GM12875 (cell line): ENCODE data around the gene LPP.

ENCODE experiments used
- H3K4me3 ChIP-seq: one replicate; pipeline ENCODE4 v1.5.1; 2011; ENCODE audit warnings: low read depth, low read length, control low read depth
- TF ChIP-seq, protein P1 (sequence below): IDR thresholded peaks from 2 replicates; pipeline ENCODE4 v1.5.1; 2011; ENCODE audit warnings: low read depth, mild to moderate bottlenecking, control low read depth, inconsistent platforms, low read length, moderate library complexity, borderline replicate concordance; ENCODE audit not compliant: insufficient read depth

The LPP gene

DNA sequence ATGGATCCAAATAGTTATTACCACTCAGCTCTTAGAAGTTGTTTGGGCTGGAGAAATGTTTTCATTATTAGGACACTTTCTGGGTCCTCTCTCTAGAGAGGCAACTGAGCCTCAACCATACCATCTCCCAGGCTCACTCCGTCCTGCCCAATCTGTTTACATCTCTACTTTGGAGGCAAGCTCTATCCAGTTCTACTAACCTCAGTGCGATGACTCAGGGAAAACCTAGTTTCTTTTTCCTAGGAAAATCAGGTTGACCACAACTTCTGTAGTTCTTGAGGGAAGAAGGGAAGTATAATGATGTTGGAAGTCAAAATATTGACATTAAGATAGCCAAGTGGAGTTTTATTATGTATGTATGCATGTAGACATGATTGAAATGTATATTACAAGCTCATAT is 40.4 kb downstream of the LPP start:
- no peak overlapping the region for H3K4me3 ChIP-seq
- TF ChIP-seq, protein P1, sequence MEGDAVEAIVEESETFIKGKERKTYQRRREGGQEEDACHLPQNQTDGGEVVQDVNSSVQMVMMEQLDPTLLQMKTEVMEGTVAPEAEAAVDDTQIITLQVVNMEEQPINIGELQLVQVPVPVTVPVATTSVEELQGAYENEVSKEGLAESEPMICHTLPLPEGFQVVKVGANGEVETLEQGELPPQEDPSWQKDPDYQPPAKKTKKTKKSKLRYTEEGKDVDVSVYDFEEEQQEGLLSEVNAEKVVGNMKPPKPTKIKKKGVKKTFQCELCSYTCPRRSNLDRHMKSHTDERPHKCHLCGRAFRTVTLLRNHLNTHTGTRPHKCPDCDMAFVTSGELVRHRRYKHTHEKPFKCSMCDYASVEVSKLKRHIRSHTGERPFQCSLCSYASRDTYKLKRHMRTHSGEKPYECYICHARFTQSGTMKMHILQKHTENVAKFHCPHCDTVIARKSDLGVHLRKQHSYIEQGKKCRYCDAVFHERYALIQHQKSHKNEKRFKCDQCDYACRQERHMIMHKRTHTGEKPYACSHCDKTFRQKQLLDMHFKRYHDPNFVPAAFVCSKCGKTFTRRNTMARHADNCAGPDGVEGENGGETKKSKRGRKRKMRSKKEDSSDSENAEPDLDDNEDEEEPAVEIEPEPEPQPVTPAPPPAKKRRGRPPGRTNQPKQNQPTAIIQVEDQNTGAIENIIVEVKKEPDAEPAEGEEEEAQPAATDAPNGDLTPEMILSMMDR: no peak

DNA sequence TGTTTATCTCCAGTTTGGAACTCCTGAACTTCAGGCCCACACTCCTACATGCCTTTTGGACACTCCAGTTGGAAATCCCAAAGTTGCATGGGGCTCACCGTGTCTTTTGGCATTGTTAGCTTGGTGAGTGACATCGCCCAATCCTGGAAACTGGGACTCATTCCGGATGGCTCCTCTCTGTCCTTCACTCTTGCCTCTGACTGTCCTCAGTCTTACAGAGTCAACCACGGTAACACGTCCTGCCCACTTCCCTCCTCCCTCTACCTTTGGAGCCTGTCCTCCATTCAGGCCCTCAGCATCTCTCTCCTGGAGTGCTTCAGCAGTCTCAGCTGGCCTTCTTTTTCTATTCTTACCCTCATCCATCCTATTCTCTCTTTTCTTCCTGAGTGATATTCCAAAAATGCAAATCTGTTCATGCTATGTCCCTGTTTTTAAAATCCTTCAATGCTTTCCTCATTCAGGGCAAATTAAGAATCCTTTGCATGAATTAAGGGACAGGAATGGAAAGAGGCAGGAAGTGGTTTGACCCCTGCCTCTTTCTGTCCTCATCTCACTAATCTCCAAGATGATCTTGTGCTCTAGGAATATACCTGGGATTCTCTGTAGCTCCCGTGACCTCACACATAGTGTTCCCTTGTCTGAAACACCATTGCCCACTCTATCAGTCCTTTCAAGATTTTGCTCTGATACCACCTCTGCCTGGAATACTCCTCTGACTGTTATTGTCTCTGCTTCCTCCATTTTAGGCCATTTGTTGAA is 42.5 kb downstream of the LPP start:
- TF ChIP-seq, protein P1: no peak
- no peak overlapping the region for H3K4me3 ChIP-seq

DNA sequence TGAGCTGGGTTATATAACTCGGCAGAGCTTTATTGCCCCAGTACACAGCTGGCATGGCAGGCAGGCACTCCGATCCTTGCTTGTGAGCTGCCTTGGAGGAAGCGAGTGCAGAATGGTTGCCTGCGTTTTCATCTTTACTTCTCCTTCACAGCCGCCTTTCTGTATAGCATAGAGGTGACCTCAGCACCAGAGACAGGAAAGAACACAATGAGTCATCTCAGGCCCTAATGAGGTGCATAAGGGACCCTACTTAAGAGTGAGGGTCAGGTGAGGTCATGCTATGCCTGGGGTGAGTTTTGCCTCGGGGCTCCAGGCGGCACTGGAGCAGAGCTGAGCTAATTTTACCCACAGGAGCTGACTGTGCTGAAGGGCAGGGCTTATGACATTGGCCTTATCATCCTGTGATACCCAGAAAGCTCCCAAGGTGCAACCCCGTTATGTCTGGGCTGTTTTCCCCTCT is 43.5 kb downstream of the LPP start:
- TF ChIP-seq, protein P1: no peak
- H3K4me3 ChIP-seq: no peak overlapping the region

DNA sequence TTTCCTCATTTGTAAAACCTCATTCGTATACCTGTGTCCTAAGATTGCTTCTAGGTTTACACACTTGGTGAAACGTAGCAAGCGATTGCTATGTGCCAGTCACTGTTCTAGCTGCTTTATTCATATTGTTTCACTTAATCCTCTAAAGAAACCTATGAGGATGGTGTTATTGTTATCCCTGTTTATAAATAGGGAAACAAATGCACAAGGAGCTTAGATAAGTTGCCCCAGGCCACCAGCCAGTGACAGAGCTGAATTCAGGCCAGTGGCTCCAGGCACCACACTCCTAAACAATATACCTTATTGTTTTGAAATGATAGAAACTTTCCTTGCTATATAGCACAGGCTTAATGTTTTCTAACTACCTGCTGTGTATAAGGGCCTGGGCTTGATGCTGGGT is 44.0 kb downstream of the LPP start:
- TF ChIP-seq, protein P1: no peak
- no peak overlapping the region for H3K4me3 ChIP-seq

DNA sequence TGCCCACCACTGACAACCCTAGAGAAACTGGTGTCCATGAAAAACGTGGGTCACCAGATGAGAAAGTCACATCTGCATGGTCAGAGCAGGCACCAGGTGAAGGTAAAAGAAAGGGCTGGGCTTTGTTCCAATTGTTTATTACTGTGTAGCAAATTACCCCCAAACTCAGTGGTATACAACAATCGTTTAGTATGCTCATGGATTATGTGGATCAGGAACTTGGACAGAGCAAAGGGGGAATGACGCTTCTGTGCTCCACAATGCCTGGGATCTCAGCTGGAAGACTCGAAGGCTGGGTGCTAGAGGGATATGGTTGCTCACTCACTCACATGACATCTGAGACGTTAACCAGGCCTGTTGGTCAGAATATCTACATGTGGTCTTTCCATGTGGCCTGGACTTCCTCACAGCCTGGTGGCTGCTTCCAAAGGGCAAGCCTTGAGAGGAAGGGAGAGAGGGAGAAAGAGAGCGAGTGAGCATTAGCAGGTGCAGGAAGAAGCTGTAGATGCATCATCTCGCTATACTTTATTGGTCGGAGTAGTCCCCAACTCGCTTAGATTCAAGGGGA is 44.9 kb downstream of the LPP start:
- no peak overlapping the region for H3K4me3 ChIP-seq
- TF ChIP-seq, protein P1: no peak

DNA sequence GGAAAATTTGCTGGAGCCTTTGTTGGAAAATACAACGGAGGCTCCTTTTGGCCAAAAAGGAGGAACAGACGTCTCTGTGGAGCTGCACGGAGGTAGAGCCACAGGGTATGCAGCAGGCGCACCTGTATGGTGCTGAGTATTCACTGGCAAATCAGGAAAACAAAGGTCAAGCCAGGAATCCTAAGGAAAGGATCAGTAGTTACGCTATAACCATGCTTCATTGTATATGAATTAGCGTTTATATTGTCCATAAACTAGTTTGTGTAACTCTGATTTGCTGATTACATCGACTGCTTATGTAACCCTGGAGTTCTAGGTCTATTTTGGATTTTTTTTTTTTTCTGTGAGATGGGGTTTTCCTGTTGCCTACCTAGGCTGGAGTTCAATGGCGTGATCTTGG is 45.4 kb downstream of the LPP start:
- no peak overlapping the region for H3K4me3 ChIP-seq
- TF ChIP-seq, protein P1: no peak

DNA sequence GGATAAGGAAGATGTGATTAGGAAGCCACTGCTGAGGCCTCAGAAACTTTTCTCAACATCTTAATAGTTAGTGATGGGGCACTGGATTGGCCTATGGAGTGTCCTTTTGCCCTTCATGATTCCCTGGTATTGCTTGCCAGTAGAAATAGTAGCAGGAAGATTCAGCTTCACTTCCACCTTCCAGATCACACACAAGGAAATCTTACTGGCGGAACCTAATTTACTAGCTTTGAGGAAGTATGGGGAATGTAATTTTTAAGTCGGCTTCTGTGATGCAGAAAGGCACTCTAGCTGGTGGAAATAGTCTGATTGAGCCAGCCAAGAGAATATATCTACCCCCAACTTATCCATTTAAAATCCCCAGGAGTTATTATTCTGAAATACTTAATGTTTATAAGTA is 46.5 kb downstream of the LPP start:
- no peak overlapping the region for H3K4me3 ChIP-seq
- TF ChIP-seq, protein P1: no peak
